ENCODE measurements around the gene NOP14.

DNA sequence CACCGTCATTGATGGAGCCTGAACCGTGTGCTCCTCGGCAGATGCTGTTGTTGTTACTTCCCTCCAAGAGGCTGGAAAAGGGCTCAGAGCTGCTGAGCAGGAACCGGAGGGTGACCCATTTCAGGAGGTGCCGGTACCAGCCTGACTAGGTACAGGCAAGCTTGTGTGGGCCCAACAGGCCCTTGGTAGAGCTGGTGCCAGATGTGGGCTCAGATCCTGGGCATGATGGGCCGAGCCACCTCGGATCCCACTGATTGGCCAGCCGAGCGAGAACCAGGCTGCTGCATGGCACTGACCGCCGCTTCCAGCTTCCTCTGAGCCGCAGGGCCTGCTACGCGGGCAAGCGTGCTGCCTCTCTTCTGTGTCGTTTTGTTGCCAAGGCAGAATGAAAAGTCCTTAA lies 33.7 kb downstream of the NOP14 start:
- TF ChIP-seq, protein P1, sequence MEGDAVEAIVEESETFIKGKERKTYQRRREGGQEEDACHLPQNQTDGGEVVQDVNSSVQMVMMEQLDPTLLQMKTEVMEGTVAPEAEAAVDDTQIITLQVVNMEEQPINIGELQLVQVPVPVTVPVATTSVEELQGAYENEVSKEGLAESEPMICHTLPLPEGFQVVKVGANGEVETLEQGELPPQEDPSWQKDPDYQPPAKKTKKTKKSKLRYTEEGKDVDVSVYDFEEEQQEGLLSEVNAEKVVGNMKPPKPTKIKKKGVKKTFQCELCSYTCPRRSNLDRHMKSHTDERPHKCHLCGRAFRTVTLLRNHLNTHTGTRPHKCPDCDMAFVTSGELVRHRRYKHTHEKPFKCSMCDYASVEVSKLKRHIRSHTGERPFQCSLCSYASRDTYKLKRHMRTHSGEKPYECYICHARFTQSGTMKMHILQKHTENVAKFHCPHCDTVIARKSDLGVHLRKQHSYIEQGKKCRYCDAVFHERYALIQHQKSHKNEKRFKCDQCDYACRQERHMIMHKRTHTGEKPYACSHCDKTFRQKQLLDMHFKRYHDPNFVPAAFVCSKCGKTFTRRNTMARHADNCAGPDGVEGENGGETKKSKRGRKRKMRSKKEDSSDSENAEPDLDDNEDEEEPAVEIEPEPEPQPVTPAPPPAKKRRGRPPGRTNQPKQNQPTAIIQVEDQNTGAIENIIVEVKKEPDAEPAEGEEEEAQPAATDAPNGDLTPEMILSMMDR (IDR thresholded peaks at IDR 0.05; ENCODE audit: insufficient read depth, low read length) = no peak
- TF ChIP-seq SPI1 (IDR thresholded peaks at IDR 0.05; ENCODE audit: borderline replicate concordance, low read depth) = no peak
